GM12801 (cell line): Measurements from ENCODE around the gene AJAP1.

Source experiments
- TF ChIP-seq, protein P1 (sequence below): IDR thresholded peaks from one replicate; pipeline ENCODE4 v1.5.1; 2011; ENCODE audit warnings: control low read depth; ENCODE audit not compliant: insufficient read length; ENCODE audit errors: extremely low read depth

Gene AJAP1

DNA sequence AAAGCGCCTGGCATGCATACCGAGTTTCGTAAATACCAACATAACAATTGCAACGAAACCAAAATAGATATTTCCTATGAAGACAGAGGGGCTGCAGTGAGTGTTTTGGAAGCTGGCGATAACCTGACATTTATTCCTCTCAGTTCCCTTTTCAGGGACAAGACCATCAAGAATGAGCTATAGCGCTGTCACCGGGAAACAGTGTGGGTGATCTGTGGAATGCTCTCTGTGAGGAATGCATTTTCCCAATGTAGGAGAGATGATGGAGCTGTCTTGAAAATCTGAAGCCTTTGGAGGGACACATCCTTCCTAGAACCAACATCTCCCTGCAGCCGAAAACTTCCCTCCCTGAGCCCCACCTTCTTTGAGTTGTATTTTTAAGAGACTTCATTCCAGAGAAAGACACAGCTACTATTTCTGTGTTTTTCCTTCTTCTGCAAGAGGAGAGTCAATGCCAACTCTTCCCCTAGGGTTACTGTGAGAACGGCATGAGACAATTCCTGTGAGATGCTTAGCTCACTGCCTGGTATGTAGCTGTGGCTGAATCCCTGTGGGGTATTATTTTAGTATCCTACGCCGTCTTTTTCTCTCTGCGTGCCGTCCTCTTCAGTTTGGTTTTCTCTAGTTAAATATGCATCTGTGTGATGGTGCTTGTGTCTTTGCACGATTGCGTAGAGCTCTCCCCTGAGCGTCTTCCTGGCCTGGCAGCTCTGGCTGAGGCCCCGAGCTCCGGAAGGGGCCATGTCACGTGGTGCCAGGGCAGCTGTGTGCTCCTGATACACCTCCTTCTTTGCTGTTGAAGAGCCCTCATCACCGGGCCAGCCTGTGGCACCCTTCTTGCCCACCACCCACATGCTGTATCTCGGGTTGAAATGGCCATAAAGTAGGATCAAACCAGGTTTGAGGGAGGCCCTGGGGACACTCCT lies 45.2 kb downstream of the AJAP1 start:
- TF ChIP-seq, protein P1, sequence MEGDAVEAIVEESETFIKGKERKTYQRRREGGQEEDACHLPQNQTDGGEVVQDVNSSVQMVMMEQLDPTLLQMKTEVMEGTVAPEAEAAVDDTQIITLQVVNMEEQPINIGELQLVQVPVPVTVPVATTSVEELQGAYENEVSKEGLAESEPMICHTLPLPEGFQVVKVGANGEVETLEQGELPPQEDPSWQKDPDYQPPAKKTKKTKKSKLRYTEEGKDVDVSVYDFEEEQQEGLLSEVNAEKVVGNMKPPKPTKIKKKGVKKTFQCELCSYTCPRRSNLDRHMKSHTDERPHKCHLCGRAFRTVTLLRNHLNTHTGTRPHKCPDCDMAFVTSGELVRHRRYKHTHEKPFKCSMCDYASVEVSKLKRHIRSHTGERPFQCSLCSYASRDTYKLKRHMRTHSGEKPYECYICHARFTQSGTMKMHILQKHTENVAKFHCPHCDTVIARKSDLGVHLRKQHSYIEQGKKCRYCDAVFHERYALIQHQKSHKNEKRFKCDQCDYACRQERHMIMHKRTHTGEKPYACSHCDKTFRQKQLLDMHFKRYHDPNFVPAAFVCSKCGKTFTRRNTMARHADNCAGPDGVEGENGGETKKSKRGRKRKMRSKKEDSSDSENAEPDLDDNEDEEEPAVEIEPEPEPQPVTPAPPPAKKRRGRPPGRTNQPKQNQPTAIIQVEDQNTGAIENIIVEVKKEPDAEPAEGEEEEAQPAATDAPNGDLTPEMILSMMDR = no peak

DNA sequence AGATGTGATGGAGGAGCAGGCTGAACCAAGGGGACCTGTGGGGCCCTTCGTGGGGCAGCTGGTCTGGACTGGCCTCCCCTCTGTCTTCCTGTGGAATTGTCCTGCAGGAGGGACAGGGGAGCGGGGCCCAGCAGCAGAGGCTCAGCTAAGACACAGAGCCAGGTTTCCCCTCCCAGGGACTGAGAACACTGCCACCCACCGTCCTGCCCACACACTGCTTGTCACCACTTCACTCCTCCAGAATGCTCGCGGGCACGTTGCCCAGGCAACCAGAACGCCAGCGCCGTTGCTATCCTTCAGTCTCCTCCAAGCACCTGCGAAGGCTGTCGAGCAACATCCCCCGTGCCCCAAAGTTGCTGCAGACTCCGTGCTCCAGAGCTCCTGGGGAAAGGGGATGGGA lies 46.4 kb downstream of the AJAP1 start:
- TF ChIP-seq, protein P1 = no peak

DNA sequence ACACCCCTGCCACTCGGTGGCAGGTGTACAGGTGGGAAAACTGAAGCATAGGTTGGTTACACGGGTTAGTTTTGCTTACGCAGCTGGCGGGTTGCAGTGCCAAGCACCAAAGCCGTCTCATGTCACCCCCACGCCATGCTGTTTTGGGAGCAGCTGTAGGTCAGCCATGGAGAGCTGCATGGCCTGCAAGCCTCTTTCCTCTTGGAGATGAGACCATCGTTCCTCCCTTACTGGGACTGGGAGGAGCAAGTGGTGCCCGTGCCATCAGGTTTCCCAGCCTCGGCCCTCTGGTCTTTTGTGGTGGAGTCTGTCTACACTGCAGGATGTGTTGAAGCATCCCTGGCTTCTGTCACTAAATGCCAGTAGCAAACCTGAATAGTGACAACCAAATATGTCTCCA lies 46.9 kb downstream of the AJAP1 start:
- TF ChIP-seq, protein P1 = no peak

DNA sequence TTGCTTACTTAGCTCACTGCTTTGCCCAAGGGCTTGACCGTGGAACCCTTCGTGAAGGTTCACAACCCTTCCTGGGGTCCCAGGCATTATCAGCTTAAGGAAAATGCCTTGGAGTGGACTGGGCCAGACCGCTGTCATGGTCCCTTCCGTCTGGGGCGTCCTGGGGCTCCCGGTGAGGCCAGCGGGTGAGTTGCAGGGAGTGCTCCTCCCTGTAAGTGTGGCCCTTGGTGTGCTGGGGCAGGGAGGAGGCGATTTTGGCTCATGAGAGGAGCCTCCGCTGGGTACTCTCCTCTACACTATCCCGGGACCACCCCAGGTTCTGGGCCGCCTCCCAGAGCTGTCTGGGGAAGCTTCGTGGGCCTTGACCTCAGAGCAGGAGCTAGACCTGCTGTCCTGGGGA lies 48.1 kb downstream of the AJAP1 start:
- TF ChIP-seq, protein P1 = no peak

DNA sequence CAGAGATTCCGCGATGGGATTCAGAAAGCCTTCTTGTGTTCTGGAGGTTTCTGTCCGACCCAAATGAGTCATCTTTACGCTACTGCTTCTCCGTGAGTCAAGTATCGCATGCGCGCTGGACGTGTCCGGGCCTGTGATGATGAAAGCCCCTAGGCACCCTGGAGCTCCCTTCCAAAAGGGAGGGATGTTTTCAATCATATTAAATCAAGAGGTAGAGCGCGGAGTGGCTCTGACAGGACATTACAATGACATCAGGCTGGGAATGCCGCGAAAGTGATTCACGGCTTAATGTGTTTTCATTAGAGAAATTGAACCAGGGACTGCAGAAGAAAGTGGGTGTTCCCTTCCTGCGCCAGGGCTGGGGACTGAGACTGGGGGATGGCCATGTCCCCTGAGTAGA lies 48.5 kb downstream of the AJAP1 start:
- TF ChIP-seq, protein P1 = no peak

DNA sequence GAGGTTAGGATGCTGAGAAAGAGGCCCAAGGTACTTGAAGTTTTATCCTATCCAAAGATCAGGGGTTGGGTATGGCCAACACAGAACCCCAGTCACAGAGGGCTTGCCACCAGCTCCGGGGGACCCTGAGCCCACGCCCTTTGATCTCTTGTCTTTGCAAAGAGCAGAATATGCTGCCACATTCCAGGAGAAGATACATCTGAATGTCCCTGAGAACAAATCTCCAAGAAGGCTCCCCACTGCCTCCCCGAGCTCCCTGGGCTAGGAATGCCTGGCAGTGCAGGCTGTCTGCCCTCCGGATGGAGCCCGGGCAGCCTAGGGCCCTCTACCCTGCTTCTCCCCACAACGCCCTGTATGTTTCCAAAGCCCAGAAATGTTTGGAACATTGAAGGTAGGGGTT lies 49.2 kb downstream of the AJAP1 start:
- TF ChIP-seq, protein P1 = no peak

DNA sequence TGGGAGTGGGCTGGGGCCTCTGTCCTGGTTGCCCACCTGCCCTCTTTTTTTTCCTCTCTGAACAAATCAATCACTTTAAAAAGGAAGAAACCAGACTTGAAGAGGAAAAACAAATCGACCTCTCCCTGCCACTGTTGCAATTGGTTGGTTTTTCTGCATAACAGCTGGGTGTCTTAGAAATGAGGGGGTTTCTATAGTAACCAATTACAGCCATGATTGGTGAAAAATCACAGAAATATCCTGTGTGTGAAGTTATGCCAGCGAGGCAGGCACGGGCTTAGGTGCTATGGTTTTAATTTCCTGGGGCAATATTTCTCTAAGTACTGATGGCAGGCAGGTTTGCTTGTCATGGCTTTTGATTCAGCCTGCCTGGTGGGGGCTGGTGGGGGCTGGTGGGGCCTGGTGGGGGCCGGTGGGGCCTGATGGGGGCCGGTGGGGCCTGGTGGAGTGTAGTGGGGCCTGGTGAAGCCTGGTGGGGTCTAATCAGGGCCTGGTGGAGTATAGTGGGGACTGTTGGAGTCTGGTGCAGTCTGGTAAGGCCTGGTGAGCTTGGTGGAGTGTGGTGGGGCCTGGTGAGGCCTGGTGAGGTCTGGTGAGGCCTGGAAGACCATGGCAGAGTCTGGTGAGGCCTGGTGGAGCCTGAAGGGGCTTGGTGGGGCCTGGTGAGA lies 54.6 kb downstream of the AJAP1 start:
- TF ChIP-seq, protein P1 = no peak
